ENCODE data around the gene PDCD5.

DNA sequence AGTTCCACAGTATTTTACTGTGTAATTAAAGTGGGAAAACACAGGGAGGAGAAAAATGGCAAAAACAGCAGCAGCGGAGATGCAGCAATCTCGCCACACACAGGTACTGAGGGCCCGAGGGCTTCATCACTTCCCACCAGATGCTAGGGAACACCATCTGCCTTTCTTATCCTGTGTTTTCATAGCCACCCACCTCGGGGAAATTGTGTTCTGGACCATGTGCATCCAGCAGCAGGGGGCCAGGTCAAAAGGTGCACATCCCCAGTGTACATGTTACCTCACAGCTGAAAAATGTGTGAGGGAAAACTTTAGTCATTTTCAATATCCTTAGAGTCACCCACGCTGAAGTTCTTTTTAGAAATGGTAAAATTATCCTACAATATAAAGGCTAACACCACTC is 30.2 kb downstream of the PDCD5 start:
- TF ChIP-seq, protein P1, sequence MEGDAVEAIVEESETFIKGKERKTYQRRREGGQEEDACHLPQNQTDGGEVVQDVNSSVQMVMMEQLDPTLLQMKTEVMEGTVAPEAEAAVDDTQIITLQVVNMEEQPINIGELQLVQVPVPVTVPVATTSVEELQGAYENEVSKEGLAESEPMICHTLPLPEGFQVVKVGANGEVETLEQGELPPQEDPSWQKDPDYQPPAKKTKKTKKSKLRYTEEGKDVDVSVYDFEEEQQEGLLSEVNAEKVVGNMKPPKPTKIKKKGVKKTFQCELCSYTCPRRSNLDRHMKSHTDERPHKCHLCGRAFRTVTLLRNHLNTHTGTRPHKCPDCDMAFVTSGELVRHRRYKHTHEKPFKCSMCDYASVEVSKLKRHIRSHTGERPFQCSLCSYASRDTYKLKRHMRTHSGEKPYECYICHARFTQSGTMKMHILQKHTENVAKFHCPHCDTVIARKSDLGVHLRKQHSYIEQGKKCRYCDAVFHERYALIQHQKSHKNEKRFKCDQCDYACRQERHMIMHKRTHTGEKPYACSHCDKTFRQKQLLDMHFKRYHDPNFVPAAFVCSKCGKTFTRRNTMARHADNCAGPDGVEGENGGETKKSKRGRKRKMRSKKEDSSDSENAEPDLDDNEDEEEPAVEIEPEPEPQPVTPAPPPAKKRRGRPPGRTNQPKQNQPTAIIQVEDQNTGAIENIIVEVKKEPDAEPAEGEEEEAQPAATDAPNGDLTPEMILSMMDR (IDR thresholded peaks at IDR 0.05), result no peak
- TF ChIP-seq SIN3A (IDR thresholded peaks at IDR 0.05; ENCODE audit: borderline replicate concordance, insufficient read depth, low read depth, low read length), result no peak
- TF ChIP-seq, protein P2, sequence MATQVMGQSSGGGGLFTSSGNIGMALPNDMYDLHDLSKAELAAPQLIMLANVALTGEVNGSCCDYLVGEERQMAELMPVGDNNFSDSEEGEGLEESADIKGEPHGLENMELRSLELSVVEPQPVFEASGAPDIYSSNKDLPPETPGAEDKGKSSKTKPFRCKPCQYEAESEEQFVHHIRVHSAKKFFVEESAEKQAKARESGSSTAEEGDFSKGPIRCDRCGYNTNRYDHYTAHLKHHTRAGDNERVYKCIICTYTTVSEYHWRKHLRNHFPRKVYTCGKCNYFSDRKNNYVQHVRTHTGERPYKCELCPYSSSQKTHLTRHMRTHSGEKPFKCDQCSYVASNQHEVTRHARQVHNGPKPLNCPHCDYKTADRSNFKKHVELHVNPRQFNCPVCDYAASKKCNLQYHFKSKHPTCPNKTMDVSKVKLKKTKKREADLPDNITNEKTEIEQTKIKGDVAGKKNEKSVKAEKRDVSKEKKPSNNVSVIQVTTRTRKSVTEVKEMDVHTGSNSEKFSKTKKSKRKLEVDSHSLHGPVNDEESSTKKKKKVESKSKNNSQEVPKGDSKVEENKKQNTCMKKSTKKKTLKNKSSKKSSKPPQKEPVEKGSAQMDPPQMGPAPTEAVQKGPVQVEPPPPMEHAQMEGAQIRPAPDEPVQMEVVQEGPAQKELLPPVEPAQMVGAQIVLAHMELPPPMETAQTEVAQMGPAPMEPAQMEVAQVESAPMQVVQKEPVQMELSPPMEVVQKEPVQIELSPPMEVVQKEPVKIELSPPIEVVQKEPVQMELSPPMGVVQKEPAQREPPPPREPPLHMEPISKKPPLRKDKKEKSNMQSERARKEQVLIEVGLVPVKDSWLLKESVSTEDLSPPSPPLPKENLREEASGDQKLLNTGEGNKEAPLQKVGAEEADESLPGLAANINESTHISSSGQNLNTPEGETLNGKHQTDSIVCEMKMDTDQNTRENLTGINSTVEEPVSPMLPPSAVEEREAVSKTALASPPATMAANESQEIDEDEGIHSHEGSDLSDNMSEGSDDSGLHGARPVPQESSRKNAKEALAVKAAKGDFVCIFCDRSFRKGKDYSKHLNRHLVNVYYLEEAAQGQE (IDR thresholded peaks at IDR 0.05; ENCODE audit: insufficient read depth in 1 of 2, low read depth in 2 of 2, low read length in 1 of 2), result no peak
- no peak for TF ChIP-seq POLR2AphosphoS5 (IDR thresholded peaks at IDR 0.05; ENCODE audit: low read depth, low read length)
- TF ChIP-seq TCF7L2 (IDR thresholded peaks at IDR 0.05; ENCODE audit: low read depth, low read length), result no peak
